ENCODE measurements around the gene IDH3B.

GRCh38 chr20:2626853-2627541 lies 37.0 kb downstream of the IDH3B start:
- TF ChIP-seq POLR2A (IDR thresholded peaks at IDR 0.05; ENCODE audit: low read length) (no peak), GATA1 (IDR thresholded peaks at IDR 0.05; ENCODE audit: low read depth, low read length) (no peak)

Data from erythroblast (primary cell).